ENCODE measurements around the gene PUSL1.

The PUSL1 gene

DNA sequence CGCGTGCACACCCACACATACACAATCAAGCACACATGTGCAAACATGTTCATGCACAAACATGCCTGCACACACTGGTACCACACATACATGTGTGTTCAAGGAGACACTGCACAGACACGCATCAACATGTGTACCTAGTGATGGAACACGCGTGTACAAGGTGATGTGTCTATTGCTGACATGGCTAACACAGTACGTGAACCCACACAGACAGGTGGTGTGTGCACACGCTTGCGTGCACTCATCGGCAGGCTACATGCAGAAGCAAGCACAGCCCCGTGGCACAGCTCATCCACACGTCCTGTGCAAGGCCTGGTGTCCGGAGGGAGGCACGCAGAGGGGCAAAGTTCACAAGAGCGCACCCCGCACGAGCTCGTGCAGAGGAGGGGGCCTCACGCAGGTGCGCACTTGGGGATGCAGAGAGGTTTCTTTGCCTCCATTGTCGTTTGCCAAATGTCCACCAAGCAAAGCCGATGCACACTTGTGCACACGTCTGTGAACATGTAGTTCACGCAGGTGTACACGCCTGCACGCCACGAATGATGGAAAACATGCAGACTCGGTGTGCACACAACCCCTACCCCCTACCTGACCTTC is 1.6 kb upstream of the PUSL1 start:
- TF ChIP-seq, protein P1, sequence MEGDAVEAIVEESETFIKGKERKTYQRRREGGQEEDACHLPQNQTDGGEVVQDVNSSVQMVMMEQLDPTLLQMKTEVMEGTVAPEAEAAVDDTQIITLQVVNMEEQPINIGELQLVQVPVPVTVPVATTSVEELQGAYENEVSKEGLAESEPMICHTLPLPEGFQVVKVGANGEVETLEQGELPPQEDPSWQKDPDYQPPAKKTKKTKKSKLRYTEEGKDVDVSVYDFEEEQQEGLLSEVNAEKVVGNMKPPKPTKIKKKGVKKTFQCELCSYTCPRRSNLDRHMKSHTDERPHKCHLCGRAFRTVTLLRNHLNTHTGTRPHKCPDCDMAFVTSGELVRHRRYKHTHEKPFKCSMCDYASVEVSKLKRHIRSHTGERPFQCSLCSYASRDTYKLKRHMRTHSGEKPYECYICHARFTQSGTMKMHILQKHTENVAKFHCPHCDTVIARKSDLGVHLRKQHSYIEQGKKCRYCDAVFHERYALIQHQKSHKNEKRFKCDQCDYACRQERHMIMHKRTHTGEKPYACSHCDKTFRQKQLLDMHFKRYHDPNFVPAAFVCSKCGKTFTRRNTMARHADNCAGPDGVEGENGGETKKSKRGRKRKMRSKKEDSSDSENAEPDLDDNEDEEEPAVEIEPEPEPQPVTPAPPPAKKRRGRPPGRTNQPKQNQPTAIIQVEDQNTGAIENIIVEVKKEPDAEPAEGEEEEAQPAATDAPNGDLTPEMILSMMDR (IDR thresholded peaks at IDR 0.05; ENCODE audit: borderline replicate concordance, insufficient read depth, low read depth, low read length), result no peak
- peak overlapping the region; percentile 83 for H3K4me3 ChIP-seq (ENCODE audit: low read depth, low read length)

- peak overlapping the region; percentile 83 for H3K4me3 ChIP-seq (ENCODE audit: low read depth, low read length)
- TF ChIP-seq, protein P1 (IDR thresholded peaks at IDR 0.05; ENCODE audit: borderline replicate concordance, insufficient read depth, low read depth, low read length), result no peak
These were observed 1.0 kb upstream of the PUSL1 start for GRCh38 chr1:1307261-1307922.

DNA sequence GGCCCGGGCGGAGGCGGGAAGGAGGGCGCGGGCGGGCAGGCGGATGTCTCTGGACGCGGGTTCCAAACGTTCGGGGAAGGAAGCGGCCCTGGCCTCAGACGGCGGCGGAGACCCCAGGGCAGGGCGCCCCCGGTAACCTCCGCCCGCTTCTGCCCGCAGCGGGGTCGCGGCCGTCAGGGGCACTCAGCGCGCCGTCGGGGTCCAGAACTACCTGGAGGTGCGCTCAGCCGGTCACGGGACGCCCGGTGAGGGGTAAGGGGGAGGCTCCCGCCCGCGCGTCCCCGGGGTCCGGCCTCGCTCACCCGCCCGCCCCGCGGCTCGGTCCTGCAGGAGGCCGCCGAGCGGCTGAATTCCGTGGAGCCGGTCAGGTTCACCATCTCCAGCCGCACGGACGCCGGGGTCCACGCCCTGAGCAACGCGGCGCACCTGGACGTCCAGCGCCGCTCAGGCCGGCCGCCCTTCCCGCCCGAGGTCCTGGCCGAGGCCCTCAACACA is 406 bp downstream of the PUSL1 start:
- TF ChIP-seq, protein P1 (IDR thresholded peaks at IDR 0.05; ENCODE audit: borderline replicate concordance, insufficient read depth, low read depth, low read length), result no peak

DNA sequence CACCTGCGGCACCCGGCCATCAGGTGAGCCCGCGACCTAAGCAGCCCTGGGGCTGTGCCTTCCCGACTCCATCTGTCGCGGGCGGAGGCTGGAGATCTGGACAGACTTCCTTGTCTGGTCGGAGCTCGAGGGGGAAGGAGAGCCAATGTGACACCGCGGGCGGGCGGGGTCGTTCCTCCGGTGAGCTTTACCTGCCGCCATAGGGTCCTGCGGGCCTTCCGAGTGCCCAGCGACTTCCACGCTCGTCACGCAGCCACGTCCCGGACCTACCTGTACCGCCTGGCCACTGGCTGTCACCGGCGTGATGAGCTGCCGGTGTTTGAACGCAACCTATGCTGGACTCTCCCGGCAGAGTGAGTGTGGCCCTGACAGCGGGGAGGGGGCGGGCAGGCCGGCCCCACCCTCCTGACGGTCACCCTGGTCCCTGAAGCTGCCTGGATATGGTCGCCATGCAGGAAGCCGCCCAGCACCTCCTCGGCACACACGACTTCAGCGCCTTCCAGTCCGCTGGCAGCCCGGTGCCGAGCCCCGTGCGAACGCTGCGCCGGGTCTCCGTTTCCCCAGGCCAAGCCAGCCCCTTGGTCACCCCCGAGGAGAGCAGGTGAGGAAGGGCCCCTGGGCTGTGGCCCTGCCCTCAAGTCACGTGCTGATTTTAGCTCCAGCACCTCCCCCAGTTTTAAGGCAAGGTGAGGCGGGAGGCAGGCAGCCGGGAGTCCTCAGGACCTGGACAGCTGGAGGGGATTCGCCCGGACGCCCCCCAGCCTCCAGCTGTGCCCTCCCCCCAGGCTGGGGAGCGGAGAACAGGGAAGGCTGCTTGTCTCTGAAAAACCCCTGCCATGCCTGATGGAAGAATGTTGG is 1.1 kb downstream of the PUSL1 start:
- TF ChIP-seq, protein P1 (IDR thresholded peaks at IDR 0.05; ENCODE audit: borderline replicate concordance, insufficient read depth, low read depth, low read length), result no peak
- peak overlapping the region; percentile 92 for H3K4me3 ChIP-seq (ENCODE audit: low read depth, low read length)

More for the DNA sequence above, 406 bp downstream of the PUSL1 start:
- H3K4me3 ChIP-seq (ENCODE audit: low read depth, low read length), result peak overlapping the region; percentile 92

DNA sequence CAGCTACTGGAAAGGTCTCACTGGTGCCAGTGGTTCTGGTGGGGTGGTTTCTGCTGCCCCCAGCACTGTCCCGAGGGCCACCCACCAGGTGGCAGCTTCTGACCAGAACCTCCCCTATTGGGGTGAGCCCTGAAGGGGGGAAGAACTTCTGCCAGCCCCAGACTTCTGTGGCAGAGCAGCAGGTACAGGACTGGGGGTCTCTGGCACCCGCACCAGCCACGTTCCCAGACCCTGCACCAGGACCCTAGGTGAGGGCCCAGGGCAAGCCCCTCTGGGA is 1.6 kb downstream of the PUSL1 start:
- H3K4me3 ChIP-seq (ENCODE audit: low read depth, low read length), result no peak overlapping the region
- TF ChIP-seq, protein P1 (IDR thresholded peaks at IDR 0.05; ENCODE audit: borderline replicate concordance, insufficient read depth, low read depth, low read length), result no peak

GRCh38 chr1:1310476-1311053 is 2.2 kb downstream of the PUSL1 start:
- TF ChIP-seq, protein P1 (IDR thresholded peaks at IDR 0.05; ENCODE audit: borderline replicate concordance, insufficient read depth, low read depth, low read length), result no peak
- H3K4me3 ChIP-seq (ENCODE audit: low read depth, low read length), result no peak overlapping the region
